WERI-Rb-1 (cell line): ENCODE results near the gene SLC16A7.

Source experiments
- DNase-seq: peaks from one replicate; pipeline ENCODE4 v3.0.0-alpha.2; 2020
- H3K27ac ChIP-seq: fragments of 250-450 bp; sonication (Bioruptor Pico); 2 replicates; pipeline ENCODE4 v1.5.1; 2020; ENCODE audit warnings: mild to moderate bottlenecking, moderate library complexity
- H3K27me3 ChIP-seq: fragments of 250-450 bp; sonication (Bioruptor Pico); 2 replicates; pipeline ENCODE4 v1.5.1; 2021; ENCODE audit warnings: mild to moderate bottlenecking, low read depth, moderate library complexity; ENCODE audit not compliant: insufficient read depth, severe bottlenecking
- H3K36me3 ChIP-seq: fragments of 250-450 bp; sonication (Bioruptor Pico); 2 replicates; pipeline ENCODE4 v1.5.1; 2020; ENCODE audit warnings: mild to moderate bottlenecking, moderate library complexity
- H3K4me3 ChIP-seq: 2 replicates; pipeline ENCODE4 v1.5.1; 2011; ENCODE audit warnings: low read depth, mild to moderate bottlenecking, control low read depth, low read length
- H3K9me3 ChIP-seq: fragments of 250-450 bp; sonication (Bioruptor Pico); 2 replicates; pipeline ENCODE4 v1.5.1; 2021; ENCODE audit warnings: mild to moderate bottlenecking, moderate library complexity; ENCODE audit not compliant: severe bottlenecking
- CTCF ChIP-seq: IDR thresholded peaks from 2 replicates; pipeline ENCODE4 v1.5.1; 2011; ENCODE audit warnings: low read depth, mild to moderate bottlenecking, control low read depth, inconsistent platforms, low read length

SLC16A7 gene

GRCh38 chr12:59651229-59651920, 55.5 kb downstream of the SLC16A7 start:
- no peak overlapping the region for H3K4me3 ChIP-seq
- DNase-seq: no peak
- H3K27me3 ChIP-seq: no peaks in the 10 kb centered on the region
- no peaks in the 10 kb centered on the region for H3K9me3 ChIP-seq
- no peak overlapping the region for H3K27ac ChIP-seq
- TF ChIP-seq CTCF: no peak
- H3K36me3 ChIP-seq: no peaks in the 10 kb centered on the region

- no peak for DNase-seq
- H3K9me3 ChIP-seq: no peaks in the 10 kb centered on the region
- H3K27me3 ChIP-seq: no peaks in the 10 kb centered on the region
- H3K36me3 ChIP-seq: no peaks in the 10 kb centered on the region
- H3K4me3 ChIP-seq: no peak overlapping the region
- no peak for TF ChIP-seq CTCF
- H3K27ac ChIP-seq: no peak overlapping the region
These were observed 56.3 kb downstream of the SLC16A7 start for GRCh38 chr12:59652130-59652529.

- no peak for DNase-seq
- no peak overlapping the region for H3K4me3 ChIP-seq
- no peaks in the 10 kb centered on the region for H3K9me3 ChIP-seq
- no peaks in the 10 kb centered on the region for H3K36me3 ChIP-seq
- no peak for TF ChIP-seq CTCF
- H3K27ac ChIP-seq: no peak overlapping the region
- H3K27me3 ChIP-seq: no peaks in the 10 kb centered on the region
These were observed 58.2 kb downstream of the SLC16A7 start for GRCh38 chr12:59654061-59654460.

- Histone ChIP-seq H3K9me3 (no peaks in the 10 kb centered on the region), H3K36me3 (no peaks in the 10 kb centered on the region), H3K27ac (no peak overlapping the region), H3K4me3 (no peak overlapping the region), H3K27me3 (no peaks in the 10 kb centered on the region)
- no peak for DNase-seq
- TF ChIP-seq CTCF: no peak
These were observed 61.4 kb downstream of the SLC16A7 start for GRCh38 chr12:59657266-59657665.

- no peak for TF ChIP-seq CTCF
- no peak overlapping the region for H3K4me3 ChIP-seq
- H3K27ac ChIP-seq: no peak overlapping the region
- no peak for DNase-seq
- no peaks in the 10 kb centered on the region for H3K27me3 ChIP-seq
- no peaks in the 10 kb centered on the region for H3K9me3 ChIP-seq
- H3K36me3 ChIP-seq: no peaks in the 10 kb centered on the region
These were observed 61.9 kb downstream of the SLC16A7 start for GRCh38 chr12:59657711-59658110.

- Histone ChIP-seq H3K36me3 (no peaks in the 10 kb centered on the region), H3K4me3 (no peak overlapping the region), H3K9me3 (no peaks in the 10 kb centered on the region), H3K27ac (no peak overlapping the region), H3K27me3 (no peaks in the 10 kb centered on the region)
- no peak for DNase-seq
- no peak for TF ChIP-seq CTCF
These were observed 64.3 kb downstream of the SLC16A7 start for GRCh38 chr12:59660148-59660547.
